Thoracic aorta (tissue), 2 donors: Measurements from ENCODE around the gene ZNF184. TPM values are rescaled to one million over a fixed set of nuclear protein-coding genes. Genes with fewer than 3 reads are reported as not detected.

Source experiments
- ATAC-seq: fragments of 150-250 bp; one replicate; pipeline ENCODE4 v1.8.0; 2017; ENCODE audit warnings: low read depth; ENCODE audit not compliant: insufficient number of reproducible peaks, low FRiP score
- DNase-seq: peaks from one replicate; pipeline ENCODE4 v3.0.0-alpha.2; 2020; ENCODE audit warnings: low spot score
- H3K27ac ChIP-seq, 2 donors: fragments of 200-600 bp; sonication (generic); 1 replicate in 1 of 2; 2 replicates in 1 of 2; pipeline ENCODE4 v1.5.1; 2016; ENCODE audit warnings: mild to moderate bottlenecking in 2 of 2, moderate library complexity in 2 of 2
- H3K27me3 ChIP-seq: fragments of 200-600 bp; sonication (generic); replicated peaks from 2 replicates; pipeline ENCODE4 v1.6.0; 2016; ENCODE audit warnings: mild to moderate bottlenecking; ENCODE audit not compliant: insufficient read depth
- H3K36me3 ChIP-seq: fragments of 200-600 bp; sonication (generic); one replicate; pipeline ENCODE4 v1.5.1; 2016
- H3K4me1 ChIP-seq, 2 donors: fragments of 200-600 bp; sonication (generic); 1 replicate in 1 of 2; 2 replicates in 1 of 2; pipeline versions ENCODE4 v1.5.1 to v1.6.0; 2016; ENCODE audit warnings: low read depth in 2 of 2, mild to moderate bottlenecking in 1 of 2; ENCODE audit not compliant: control insufficient read depth in 1 of 2
- H3K4me3 ChIP-seq: fragments of 200-600 bp; sonication (generic); 2 replicates; pipeline ENCODE4 v1.5.1; 2016; ENCODE audit warnings: mild to moderate bottlenecking
- H3K9me3 ChIP-seq: fragments of 200-600 bp; sonication (generic); 2 replicates; pipeline ENCODE4 v1.5.1; 2016
- CTCF ChIP-seq: fragments of 200-600 bp; sonication (generic); IDR thresholded peaks from one replicate; pipeline ENCODE4 v1.5.1; 2019; ENCODE audit warnings: antibody characterized with exemption
- total RNA-seq, 2 donors: library from RNA; depleted of rRNA; stranded (reverse); fragments of >200 nt; gene quantifications; one replicate each; pipeline versions ENCODE4 v1.1.0 to v1.2.3, GENCODE V29; 2016

Gene ZNF184
- total RNA-seq: 1 to 10 TPM; 3.4 to 5.0 TPM

GRCh38 chr6:27472617-27473400, at the start of gene ZNF184:
ZNF184 (minus strand) TSS chr6:27473105; CDS start chr6:27472294, 811 bp downstream.
- DNase-seq: peak; percentile 76
- Histone ChIP-seq H3K27me3 (no peaks in the 10 kb centered on the region), H3K27ac (peak within 1 kb of the TSS; percentile 61 to 85), H3K36me3 (no peaks in the 10 kb centered on the region), H3K4me1 (peaks cover 10 to 25% of the 10 kb centered on the region in 2 donors), H3K9me3 (no peaks in the 10 kb centered on the region), H3K4me3 (peak within 1 kb of the TSS; percentile 75)
- TF ChIP-seq CTCF: peak; percentile 7
- peak; percentile 90 for ATAC-seq

DNA sequence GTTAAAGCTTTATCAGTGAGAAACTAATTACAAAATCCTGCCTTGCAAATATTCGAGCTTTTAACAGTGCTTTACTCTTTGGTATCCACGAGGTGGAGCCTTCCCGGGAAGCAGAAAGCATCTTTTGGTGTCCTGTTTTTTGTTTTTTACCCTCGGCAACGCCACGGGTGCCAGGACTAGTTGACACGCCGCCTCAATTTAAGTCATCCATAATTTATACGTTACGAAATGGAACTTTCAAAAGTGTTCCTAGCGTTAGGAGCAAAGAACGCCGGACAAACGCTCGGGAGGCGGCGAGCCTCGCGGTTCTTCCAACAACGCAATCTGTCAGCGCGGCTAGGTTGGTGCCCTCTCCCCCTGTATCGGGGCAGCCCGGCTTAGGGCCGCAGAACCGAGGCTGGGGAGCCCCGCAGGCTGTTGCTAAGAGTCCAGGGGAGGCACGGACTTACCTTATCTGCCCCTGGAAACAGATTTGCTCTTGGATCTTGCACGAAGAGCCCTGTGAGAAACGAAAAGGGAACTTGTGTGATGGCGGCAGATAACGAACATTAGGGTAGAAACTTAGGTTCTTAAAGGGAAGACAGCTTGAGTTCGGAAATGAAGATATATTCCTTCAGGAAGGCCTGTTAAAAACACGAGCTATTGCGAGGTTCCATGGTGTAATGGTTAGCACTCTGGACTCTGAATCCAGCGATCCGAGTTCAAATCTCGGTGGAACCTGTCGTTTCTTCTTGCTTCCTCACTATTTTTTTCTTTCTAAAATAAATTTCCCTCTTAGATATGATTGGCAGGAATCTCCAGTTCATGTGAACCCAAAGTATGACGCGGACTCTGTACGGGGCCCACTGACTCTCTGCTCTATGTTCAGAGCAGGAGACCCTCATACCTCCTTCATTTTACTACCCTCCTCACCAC, 46.2 kb upstream of the ZNF184 start:
- DNase-seq: no peak
- Histone ChIP-seq H3K36me3 (no peaks in the 10 kb centered on the region), H3K27ac (peak overlapping the region; percentile 93 to 95)

DNA sequence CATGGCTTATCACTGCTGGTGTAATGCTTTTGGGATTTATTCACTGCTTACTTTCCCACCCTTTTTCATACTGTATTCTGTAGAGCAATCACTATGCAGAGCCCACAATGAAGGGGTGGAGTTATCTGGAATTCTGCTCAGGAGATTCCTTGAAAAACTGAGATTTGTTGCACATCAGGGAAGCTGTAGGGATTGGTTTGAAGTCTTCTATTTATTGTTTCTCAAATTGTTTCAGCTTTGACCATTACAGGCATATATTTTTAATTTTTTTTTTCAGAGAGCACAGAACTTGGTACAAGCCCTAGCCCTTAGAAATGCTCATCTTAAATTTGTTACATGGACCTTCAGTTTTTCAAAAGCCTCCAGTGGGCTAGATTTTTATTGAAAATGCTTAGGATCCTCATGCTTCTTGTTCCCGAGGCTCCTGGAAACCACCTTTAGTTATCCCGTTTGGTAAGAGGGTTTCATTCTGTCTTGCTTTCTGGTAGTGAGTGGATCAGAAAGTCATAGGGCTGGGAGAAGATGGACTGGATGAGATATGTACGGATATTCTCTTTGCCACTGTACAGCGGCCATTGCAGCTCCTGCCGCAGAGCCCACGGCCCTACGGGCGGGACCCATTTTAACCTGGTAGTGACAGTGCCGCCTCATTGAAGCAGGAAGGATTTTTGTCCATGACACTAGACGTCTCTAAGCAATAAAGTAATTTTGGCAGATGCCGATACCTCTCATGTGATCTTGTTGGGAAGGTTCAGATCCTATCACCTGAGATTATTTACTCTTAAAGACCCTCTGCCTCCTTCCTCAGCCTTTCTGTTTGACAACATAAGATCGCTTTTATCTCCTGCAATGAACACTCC, 45.3 kb upstream of the ZNF184 start:
- Histone ChIP-seq H3K4me1 (peaks cover 0 to 10% of the 10 kb centered on the region in 2 donors), H3K27ac (peak overlapping the region; percentile 93 to 95), H3K9me3 (no peaks in the 10 kb centered on the region), H3K27me3 (no peaks in the 10 kb centered on the region), H3K36me3 (no peaks in the 10 kb centered on the region), H3K4me3 (peak overlapping the region; percentile 90)
- TF ChIP-seq CTCF: no peak
- ATAC-seq (no peak), DNase-seq (no peak)

More for the DNA sequence above, 46.2 kb upstream of the ZNF184 start:
- peak; percentile 63 for TF ChIP-seq CTCF
- Histone ChIP-seq H3K27me3 (no peaks in the 10 kb centered on the region), H3K4me1 (peaks cover 0 to 10% of the 10 kb centered on the region in 2 donors), H3K9me3 (no peaks in the 10 kb centered on the region), H3K4me3 (peak overlapping the region; percentile 90)
- peak; percentile 90 for ATAC-seq

DNA sequence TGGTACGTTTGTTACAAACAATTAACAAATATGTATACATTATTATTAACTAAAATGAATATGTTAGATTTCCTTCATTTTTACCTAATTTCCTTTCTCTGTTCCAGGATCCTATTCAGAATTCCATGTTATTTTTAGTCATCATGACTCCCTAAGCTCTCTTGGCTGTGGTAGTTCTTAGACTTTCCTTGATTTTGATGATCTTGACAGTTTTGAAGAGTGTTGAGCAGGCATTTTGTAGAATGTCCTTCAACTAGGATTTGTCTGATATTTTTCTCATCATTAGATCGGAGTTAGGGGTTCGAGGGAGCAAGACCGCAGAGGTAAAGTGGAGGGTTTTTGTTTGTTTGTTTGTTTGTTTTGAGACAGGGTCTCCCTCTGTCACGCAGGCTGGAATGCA, 44.3 kb upstream of the ZNF184 start:
- Histone ChIP-seq H3K9me3 (no peaks in the 10 kb centered on the region), H3K27ac (no peak overlapping the region), H3K27me3 (no peaks in the 10 kb centered on the region), H3K4me3 (no peak overlapping the region), H3K36me3 (no peaks in the 10 kb centered on the region), H3K4me1 (peaks cover 0 to 10% of the 10 kb centered on the region in 2 donors)
- TF ChIP-seq CTCF: no peak
- DNase-seq (no peak), ATAC-seq (no peak)
